ENCODE data around the gene PARD3.

DNA sequence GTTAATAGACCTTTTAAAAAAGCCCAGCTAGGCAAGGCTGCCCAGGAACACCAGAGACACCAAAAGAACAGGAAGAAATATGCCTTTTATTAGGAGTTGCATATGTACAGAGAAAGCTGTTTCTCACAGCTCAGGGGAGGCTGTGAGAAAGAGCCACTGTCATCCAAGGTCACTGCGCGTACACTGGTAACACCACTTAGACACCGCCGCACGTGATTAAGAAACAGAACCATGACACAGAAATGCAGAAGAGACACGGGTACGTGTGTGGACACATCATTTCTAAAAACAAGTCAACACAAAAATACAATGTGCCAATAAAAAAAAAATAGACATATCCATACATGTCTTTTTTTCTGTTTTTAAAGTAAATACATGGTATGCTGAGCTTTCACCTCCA lies 705.6 kb downstream of the PARD3 start:
- TF ChIP-seq EZH2phosphoT487 (IDR thresholded peaks at IDR 0.05; ENCODE audit: borderline replicate concordance) (no peak), POLR2A (IDR thresholded peaks at IDR 0.05; ENCODE audit: borderline replicate concordance, extremely low read depth, insufficient read depth, insufficient read length) (no peak), EZH2 (IDR thresholded peaks at IDR 0.05) (no peak), CEBPB (IDR thresholded peaks at IDR 0.05; ENCODE audit: low read depth) (no peak), JUND (IDR thresholded peaks at IDR 0.05) (no peak), POLR2AphosphoS5 (IDR thresholded peaks at IDR 0.05; ENCODE audit: low read depth, low read length) (no peak), RAD21 (IDR thresholded peaks at IDR 0.05; ENCODE audit: low read depth) (no peak), SIN3A (IDR thresholded peaks at IDR 0.05; ENCODE audit: low read depth) (no peak)
- TF ChIP-seq, protein P1, sequence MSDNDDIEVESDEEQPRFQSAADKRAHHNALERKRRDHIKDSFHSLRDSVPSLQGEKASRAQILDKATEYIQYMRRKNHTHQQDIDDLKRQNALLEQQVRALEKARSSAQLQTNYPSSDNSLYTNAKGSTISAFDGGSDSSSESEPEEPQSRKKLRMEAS (IDR thresholded peaks at IDR 0.05): no peak
- TF ChIP-seq, protein P2, sequence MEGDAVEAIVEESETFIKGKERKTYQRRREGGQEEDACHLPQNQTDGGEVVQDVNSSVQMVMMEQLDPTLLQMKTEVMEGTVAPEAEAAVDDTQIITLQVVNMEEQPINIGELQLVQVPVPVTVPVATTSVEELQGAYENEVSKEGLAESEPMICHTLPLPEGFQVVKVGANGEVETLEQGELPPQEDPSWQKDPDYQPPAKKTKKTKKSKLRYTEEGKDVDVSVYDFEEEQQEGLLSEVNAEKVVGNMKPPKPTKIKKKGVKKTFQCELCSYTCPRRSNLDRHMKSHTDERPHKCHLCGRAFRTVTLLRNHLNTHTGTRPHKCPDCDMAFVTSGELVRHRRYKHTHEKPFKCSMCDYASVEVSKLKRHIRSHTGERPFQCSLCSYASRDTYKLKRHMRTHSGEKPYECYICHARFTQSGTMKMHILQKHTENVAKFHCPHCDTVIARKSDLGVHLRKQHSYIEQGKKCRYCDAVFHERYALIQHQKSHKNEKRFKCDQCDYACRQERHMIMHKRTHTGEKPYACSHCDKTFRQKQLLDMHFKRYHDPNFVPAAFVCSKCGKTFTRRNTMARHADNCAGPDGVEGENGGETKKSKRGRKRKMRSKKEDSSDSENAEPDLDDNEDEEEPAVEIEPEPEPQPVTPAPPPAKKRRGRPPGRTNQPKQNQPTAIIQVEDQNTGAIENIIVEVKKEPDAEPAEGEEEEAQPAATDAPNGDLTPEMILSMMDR (IDR thresholded peaks at IDR 0.05 in 2 of 3, conservative IDR thresholded peaks at IDR 0.05 in 1 of 3; ENCODE audit: borderline replicate concordance in 1 of 3, insufficient read depth in 1 of 3, low read depth in 2 of 3, low read length in 2 of 3): no peak
- TF ChIP-seq, protein P3, sequence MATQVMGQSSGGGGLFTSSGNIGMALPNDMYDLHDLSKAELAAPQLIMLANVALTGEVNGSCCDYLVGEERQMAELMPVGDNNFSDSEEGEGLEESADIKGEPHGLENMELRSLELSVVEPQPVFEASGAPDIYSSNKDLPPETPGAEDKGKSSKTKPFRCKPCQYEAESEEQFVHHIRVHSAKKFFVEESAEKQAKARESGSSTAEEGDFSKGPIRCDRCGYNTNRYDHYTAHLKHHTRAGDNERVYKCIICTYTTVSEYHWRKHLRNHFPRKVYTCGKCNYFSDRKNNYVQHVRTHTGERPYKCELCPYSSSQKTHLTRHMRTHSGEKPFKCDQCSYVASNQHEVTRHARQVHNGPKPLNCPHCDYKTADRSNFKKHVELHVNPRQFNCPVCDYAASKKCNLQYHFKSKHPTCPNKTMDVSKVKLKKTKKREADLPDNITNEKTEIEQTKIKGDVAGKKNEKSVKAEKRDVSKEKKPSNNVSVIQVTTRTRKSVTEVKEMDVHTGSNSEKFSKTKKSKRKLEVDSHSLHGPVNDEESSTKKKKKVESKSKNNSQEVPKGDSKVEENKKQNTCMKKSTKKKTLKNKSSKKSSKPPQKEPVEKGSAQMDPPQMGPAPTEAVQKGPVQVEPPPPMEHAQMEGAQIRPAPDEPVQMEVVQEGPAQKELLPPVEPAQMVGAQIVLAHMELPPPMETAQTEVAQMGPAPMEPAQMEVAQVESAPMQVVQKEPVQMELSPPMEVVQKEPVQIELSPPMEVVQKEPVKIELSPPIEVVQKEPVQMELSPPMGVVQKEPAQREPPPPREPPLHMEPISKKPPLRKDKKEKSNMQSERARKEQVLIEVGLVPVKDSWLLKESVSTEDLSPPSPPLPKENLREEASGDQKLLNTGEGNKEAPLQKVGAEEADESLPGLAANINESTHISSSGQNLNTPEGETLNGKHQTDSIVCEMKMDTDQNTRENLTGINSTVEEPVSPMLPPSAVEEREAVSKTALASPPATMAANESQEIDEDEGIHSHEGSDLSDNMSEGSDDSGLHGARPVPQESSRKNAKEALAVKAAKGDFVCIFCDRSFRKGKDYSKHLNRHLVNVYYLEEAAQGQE (IDR thresholded peaks at IDR 0.05; ENCODE audit: low read depth): no peak
- TF ChIP-seq, protein P4, sequence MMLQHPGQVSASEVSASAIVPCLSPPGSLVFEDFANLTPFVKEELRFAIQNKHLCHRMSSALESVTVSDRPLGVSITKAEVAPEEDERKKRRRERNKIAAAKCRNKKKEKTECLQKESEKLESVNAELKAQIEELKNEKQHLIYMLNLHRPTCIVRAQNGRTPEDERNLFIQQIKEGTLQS (IDR thresholded peaks at IDR 0.05): no peak

Measured in HCT116 (cell line).